Activated CD8-positive, alpha-beta memory T cell treated with anti-CD3 and anti-CD28 coated beads, Interleukin-2, amount 50 U/mL, for 4 hours (primary cell): ENCODE measurements around the gene ZNF165.
A peak's percentile ranks its signal among the peaks of the same experiment; 100 is the strongest.
"Not testable (repeated sequence)": the region's sequence is repeated elsewhere in the genome, so short reads cannot be mapped to it uniquely, and the experiment has no call there.

Experiments
- DNase-seq: peaks from one replicate; pipeline ENCODE4 v3.0.0-alpha.2; 2020

Gene ZNF165

GRCh38 chr6:28080381-28080630 lies at the start of gene ZNF165:
TSS of gene ZNF165 (plus strand) at chr6:28080568. CDS start at chr6:28085481, 4,913 bp downstream.
- DNase-seq, result not testable (repeated sequence)

GRCh38 chr6:28053584-28053983 lies 26.8 kb upstream of the ZNF165 start:
- DNase-seq, result no peak

GRCh38 chr6:28060405-28060804 lies 20.0 kb upstream of the ZNF165 start:
- no peak for DNase-seq

GRCh38 chr6:28064272-28064671 lies 16.1 kb upstream of the ZNF165 start:
- no peak for DNase-seq

- DNase-seq, result no peak
Observed at GRCh38 chr6:28068067-28068466, 12.3 kb upstream of the ZNF165 start.

- DNase-seq, result not testable (repeated sequence)
Observed at GRCh38 chr6:28070968-28071367, 9.4 kb upstream of the ZNF165 start.

GRCh38 chr6:28078050-28078449 lies 2.3 kb upstream of the ZNF165 start:
- DNase-seq, result no peak

GRCh38 chr6:28078836-28079235 lies 1.5 kb upstream of the ZNF165 start:
- DNase-seq, result no peak

- DNase-seq, result peak; percentile 91
Observed at GRCh38 chr6:28080631-28081485, 490 bp downstream of the ZNF165 start.

- DNase-seq, result peak; percentile 19
Observed at GRCh38 chr6:28081486-28081751, 1.1 kb downstream of the ZNF165 start.

- DNase-seq, result no peak
Observed at GRCh38 chr6:28082939-28083338, 2.6 kb downstream of the ZNF165 start.

GRCh38 chr6:28089054-28089453 lies 8.7 kb downstream of the ZNF165 start:
- DNase-seq, result no peak

- no peak for DNase-seq
Observed at GRCh38 chr6:28090917-28091586, 10.7 kb downstream of the ZNF165 start.

- DNase-seq, result not testable (repeated sequence)
Observed at GRCh38 chr6:28102222-28102621, 21.9 kb downstream of the ZNF165 start.

GRCh38 chr6:28102699-28103098 lies 22.3 kb downstream of the ZNF165 start:
- not testable (repeated sequence) for DNase-seq

- peak; percentile 84 for DNase-seq
Observed at GRCh38 chr6:28104392-28105244, 24.2 kb downstream of the ZNF165 start.

- no peak for DNase-seq
Observed at GRCh38 chr6:28105245-28105639, 24.9 kb downstream of the ZNF165 start.

GRCh38 chr6:28107506-28107905 lies 27.1 kb downstream of the ZNF165 start:
- no peak for DNase-seq

- no peak for DNase-seq
Observed at GRCh38 chr6:28111964-28112363, 31.6 kb downstream of the ZNF165 start.

GRCh38 chr6:28115799-28116198 lies 35.4 kb downstream of the ZNF165 start:
- no peak for DNase-seq

- no peak for DNase-seq
Observed at GRCh38 chr6:28117386-28118050, 37.1 kb downstream of the ZNF165 start.

GRCh38 chr6:28118217-28118616 lies 37.8 kb downstream of the ZNF165 start:
- no peak for DNase-seq

GRCh38 chr6:28121876-28122275 lies 41.5 kb downstream of the ZNF165 start:
- no peak for DNase-seq
